Endometrial microvascular endothelial cells (primary cell): ENCODE results near the gene OSTN. TPM values are rescaled to one million over a fixed set of nuclear protein-coding genes. Genes with fewer than 3 reads are reported as not detected.
"Not testable (repeated sequence)": the region's sequence is repeated elsewhere in the genome, so short reads cannot be mapped to it uniquely, and the experiment has no call there.

Experiments used
- in situ Hi-C: cut with HindIII; loops from 2 replicates; pipeline ENCODE4 v1.10.0; 2017; ENCODE audit warnings: low sequenced_read_pairs, low pct_unique_long_range_greater_than_20kb; ENCODE audit errors: inconsistent ontology term
- total RNA-seq: library from RNA; depleted of rRNA; stranded (reverse); fragments of >200 nt; gene quantifications from one replicate; pipeline ENCODE4 v1.2.3, GENCODE V29; 2015; ENCODE audit errors: inconsistent ontology term

The OSTN gene, protein sequence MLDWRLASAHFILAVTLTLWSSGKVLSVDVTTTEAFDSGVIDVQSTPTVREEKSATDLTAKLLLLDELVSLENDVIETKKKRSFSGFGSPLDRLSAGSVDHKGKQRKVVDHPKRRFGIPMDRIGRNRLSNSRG
- not detected for total RNA-seq

GRCh38 chr3:191198932-191199331 is at the start of gene OSTN:
Gene OSTN (plus strand): TSS chr3:191199241. CDS start chr3:191212533, 13,292 bp downstream.
- in situ Hi-C loops, result no loop called here

- in situ Hi-C loops, result no loop called here
These were observed 47.4 kb upstream of the OSTN start for GRCh38 chr3:191151653-191152052.

GRCh38 chr3:191154827-191155226 is 44.2 kb upstream of the OSTN start:
- in situ Hi-C loops, result no loop called here

DNA sequence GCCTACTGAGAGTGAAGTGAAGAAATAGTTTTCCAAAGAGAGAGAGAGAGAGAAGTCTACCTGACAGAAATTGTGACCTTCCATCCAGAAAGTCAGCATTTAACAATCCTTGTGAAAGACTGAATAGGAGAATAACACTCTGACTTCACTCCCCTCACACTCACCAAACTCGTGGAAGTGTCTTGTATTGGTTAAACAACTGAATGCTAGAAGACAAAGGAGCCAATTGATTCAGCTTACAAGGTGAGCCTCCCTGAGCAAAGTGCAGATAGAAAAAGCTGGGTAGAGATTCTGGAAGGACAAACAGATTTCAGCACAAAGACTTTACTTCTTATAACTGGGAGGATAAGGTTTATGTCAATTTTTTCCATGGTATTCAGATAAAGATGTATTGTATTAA is 40.8 kb upstream of the OSTN start:
- in situ Hi-C loops, result no loop called here

DNA sequence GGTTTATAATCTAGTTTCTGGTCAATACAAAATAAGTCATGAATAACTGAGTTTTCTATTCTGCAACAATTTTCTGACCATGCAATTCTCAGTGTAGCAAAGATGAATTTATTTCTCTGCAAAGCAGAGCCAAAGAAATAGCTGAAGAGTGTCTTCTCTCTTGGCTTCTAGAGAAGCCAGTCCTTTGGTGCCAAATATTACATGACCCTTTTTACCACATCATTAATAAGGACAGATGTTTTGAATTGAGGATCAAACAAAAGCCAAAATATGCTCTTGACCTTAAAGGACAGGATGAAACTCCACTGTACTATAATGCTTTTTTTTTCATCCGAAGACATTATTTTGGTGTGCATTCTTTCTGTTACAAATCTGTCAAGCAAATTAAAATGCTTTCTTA is 40.2 kb upstream of the OSTN start:
- in situ Hi-C loops, result no loop called here

- in situ Hi-C loops, result no loop called here
These were observed 33.2 kb upstream of the OSTN start for GRCh38 chr3:191165802-191166201.

DNA sequence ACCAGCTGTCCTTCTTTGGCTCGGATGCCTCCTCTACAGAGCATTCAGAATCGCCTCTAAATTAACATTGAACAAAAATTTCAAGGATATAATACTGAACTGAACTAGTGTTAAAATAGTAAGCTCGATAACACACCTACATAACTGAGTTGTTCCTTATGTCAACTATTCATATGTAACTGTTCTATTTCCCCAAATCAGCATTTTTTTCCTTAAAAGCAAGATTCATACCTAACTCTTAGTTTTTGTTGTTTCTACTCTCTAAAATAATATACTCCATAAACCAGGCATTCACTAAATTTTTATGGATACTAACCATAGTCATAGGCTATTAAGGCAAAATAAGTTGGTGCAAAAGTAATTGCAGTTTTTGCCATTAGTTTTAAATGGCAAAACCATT is 32.7 kb upstream of the OSTN start:
- in situ Hi-C loops, result no loop called here

DNA sequence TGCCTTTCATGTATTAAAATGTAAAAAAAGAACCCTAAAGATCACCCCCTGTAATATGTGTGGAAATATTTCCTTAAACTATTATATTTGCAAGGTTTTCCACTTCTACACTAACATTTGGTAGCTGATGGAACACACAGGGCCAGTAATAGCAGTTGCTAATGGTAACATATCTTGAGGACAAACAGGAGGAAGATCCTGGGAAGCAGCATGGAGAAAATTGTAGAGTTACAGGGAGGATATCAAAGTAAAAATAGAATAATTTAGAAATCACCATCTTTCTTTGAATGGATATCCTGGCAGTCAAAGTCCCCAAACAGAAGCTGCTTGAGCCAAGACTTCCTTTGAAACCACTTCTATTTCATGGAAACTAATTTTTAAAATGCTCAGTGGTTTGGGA is 29.5 kb upstream of the OSTN start:
- in situ Hi-C loops, result no loop called here

GRCh38 chr3:191170097-191170496 is 28.9 kb upstream of the OSTN start:
- in situ Hi-C loops, result no loop called here

DNA sequence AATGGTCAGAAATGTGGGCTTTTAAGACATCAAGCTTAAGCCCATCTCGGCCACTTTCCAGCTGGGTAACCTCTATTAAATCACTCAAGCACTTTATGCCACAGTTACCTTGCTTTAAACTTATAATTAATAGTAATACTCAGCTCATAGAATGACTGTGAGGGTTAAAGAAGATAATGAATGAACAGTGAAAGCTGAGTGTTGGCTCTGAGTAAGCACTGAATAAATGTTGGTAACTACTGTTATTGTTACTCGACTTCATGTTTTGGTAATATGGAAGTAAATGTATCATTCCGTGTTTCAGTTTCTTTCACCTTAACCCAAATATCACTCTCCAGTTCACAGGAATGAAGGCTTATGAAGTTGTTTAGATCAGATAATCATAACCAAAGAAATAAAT is 23.9 kb upstream of the OSTN start:
- in situ Hi-C loops, result no loop called here

DNA sequence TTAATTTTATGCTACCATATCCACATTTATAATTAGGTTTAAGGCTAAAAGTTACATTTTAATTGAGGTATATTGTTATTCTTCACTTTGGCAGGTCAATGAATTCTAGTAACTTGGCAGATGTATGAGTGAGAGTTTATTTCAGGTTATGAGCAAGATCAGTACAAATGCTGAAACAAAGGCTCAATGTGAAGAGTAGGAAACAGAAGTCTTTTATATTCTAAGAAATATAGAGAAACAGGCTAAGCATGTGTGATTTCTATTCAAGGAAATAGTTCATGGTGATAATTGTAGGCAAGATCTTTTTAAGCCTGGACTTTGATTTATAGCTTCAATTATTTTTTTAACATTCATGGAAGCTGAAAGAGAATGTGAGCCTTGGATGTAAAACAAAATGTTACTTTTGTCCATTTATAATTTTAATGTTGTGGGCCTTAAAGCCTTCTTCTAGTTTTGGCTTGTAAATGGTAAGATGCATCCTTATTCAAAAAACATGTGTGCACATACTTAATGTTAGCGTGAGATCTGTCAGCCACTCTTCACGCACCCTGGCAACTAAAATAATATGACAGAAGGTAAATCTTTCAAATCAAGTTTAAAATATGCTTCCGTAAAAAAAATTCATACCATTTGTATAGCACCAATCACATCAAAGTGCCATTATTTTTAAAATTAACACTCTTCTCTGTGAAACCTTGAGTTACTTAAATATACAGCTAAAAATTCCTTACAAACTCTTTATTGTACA is 22.8 kb upstream of the OSTN start:
- in situ Hi-C loops, result no loop called here

- in situ Hi-C loops, result not testable (repeated sequence)
These were observed 13.7 kb upstream of the OSTN start for GRCh38 chr3:191185382-191185781.

DNA sequence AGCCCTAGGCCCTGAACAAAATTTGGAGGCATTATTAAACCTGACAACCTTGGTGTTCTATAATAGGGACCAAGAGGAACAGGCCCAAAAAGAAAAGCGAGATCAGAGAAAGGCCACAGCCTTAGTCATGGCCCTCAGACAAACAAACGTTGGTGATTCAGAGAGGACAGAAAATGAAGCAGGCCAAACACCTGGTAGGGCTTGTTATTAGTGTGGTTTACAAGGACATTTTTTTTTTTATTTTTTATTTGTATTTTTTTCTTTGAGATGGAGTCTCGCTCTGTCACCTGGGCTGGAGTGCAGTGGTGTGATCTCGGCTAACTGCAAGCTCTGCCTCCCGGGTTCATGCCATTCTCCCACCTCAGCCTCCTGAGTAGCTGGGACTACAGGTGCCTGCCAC is 10.8 kb upstream of the OSTN start:
- in situ Hi-C loops, result not testable (repeated sequence)

DNA sequence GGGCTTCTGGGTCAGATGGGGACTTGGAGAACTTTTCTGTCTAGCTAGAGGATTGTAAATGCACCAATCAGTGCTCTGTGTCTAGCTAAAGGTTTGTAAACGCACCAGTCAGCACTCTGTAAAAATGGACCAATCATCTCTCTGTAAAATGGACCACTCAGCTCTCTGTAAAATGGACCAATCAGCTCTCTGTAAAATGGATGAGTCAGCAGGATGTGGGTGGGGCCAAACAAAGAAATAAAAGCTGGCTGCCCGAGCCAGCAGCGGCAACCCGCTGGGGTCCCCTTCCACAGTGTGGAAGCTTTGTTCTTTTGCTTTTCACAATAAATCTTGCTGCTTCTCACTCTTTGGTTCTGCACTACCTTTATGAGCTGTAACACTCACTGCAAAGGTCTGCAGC is 6.8 kb upstream of the OSTN start:
- in situ Hi-C loops, result not testable (repeated sequence)

GRCh38 chr3:191192941-191193340 is 6.1 kb upstream of the OSTN start:
- in situ Hi-C loops, result no loop called here

DNA sequence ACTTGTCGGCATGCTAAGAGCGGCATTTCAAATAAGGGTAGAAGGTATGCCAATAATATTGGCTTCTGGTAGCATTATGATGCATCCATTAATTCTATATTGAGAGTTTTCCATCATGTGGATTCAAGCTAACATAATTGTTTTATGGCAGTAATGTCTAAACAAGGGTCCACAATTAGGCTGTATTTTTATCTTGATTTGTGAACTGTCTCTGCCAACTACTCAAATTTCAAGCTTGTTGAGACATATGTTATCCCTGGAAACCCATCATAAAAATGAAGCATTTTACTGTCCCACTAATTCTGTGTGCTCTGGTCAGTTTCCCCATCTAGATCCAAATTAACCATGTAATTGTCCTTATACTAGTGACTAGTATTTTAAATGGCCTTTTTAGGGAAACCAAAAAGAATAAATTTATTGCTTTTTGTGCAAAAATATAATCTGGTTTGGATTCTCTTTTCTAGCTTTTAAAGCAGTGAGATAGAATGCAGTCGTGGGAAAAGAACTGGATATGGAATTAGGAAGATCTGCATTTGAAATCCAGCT is 1.2 kb upstream of the OSTN start:
- in situ Hi-C loops, result no loop called here

DNA sequence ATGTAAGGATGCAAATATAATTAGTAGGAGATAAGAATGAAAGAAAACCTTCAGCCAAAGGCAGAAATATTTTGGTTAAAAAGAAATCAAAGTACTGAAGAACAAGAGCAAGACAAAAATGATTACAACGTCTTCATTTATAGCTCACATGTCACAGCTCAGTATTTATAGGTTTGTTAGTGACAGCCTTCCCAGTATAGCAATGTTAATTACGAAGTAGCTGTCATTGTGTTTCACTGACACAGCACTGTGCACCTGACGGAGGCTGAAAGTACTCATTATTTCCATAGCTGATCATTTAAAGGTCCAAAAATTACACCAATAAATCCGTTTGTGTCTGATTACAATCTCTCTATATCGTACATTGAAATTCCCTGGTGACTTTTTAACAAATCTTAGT is 561 bp upstream of the OSTN start:
- in situ Hi-C loops, result no loop called here

DNA sequence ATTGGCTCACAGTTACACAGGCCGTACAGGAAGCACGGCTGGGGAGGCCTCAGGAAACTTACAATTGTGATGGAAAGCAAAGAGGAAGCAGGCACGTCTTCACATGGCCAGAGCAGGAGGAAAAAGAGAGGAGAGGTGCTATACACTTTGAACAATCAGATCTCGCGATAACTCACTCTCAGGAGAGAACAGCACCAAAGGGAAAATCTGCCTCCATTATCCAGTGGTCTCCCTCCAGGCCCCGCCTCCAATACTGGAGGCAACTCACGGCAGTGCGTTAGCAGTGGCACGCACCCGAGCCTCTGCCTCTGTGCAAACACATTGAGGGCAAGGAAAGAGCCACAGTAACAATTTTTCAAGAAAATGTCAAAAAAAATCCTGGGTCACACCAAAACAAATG is 11.0 kb downstream of the OSTN start:
- in situ Hi-C loops, result no loop called here

DNA sequence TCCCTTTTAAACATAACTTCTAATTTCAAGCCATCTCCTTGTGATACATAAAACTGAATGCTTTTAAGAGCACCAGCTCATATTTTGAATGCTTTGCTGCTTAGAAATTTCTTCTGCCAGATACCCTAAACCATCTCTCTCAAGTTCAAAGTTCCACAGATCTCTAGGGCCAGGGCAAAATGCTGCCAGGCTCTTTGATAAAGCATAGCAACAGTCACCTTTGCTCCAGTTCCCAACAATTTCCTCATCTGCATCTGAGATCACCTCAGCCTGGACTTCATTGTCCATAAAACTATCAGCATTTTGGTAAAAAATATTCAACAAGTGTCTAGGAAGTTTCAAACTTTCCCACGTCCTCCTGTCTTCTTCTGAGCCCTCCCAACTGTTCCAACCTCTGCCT is 17.5 kb downstream of the OSTN start:
- in situ Hi-C loops, result no loop called here

DNA sequence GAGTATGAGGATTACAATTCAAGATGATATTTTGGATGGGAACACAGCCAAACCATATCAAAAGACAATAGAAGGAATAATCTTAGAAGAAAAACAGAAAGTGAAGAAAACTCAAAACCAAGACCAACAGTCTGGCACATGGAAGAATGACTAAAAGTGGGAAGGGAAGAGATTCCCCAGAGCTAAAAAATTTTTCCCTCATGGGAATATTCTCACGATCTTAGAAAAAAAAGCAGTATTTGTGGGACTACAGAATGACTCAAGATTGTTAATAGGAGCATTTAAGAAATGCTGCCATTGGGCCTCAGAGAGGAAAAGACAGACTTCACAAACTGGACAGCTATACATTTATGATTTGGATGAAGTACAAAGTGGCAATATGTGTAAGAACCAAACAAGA is 18.3 kb downstream of the OSTN start:
- in situ Hi-C loops, result no loop called here

DNA sequence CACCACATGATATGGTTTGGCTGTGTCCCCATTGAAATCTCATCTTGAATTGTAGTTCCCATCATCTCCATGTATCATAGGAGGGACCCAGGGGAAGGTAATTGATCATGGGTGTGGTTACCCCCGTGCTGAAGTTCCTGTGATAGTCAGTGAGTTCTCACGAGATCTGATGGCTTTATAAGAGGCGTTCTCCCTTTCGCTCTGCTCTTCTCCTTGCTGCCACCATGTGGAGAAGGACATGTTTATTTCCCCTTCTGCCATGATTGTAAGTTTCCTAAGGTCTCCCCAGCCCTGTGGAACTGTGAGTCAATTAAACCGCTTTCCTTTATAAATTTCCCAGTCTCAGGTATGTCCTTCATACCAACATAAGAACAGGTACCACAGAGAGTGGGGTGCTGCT is 21.9 kb downstream of the OSTN start:
- in situ Hi-C loops, result no loop called here
